ENCODE results near the gene KCNG1.

GRCh38 chr20:50980071-50980681 is 42.7 kb downstream of the KCNG1 start:
- TF ChIP-seq CTCF (conservative IDR thresholded peaks at IDR 0.05; ENCODE audit: low read depth in 2 of 2) (no peak), EZH2 (IDR thresholded peaks at IDR 0.05; ENCODE audit: low read depth, unreplicated experiment) (no peak)
